ENCODE measurements around the gene MORC2.

The MORC2 gene

DNA sequence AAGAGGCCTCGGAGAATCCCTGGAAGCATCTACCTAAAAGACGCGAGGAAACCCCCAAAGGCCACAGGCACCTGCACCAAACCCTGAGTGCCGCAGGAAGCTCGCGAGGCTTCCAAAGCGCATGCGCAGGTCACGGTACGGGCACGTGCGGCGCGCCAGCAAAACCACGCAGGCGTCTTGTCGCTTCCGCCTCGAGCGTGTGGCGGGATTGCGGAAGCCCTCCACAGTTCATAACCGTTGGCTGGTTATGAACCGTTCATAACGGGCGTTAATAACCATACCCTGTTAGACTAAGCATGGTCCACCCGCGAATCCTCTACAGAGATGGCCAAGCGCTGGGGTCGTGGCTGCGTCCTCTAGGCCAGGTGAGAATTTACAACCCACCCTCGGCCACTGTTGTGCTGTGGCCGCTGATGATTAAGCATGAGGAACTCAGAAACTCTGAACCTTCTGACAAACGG lies 46.4 kb downstream of the MORC2 start:
- in situ Hi-C loops (cut with MboI; ENCODE audit: low sequenced_read_pairs): no loop called here

DNA sequence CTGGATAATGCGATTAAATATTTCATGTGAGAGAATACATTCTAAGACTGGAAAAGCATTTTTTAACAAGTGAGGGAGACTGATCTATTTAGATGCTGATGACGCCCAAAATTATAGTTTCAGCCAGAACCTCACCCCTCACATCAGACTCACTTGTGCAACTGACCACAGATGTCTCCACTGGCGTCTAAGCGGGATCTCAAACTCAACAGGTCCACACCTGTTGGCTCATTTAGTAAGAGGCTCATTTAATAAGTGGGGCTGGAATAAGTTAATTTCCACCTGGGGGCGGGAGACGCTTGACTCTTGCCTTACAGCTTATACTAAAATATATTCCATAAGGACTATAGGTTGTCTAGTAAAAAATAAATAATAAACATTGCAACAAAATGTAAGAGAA lies 47.5 kb downstream of the MORC2 start:
- in situ Hi-C loops (cut with MboI; ENCODE audit: low sequenced_read_pairs): no loop called here

DNA sequence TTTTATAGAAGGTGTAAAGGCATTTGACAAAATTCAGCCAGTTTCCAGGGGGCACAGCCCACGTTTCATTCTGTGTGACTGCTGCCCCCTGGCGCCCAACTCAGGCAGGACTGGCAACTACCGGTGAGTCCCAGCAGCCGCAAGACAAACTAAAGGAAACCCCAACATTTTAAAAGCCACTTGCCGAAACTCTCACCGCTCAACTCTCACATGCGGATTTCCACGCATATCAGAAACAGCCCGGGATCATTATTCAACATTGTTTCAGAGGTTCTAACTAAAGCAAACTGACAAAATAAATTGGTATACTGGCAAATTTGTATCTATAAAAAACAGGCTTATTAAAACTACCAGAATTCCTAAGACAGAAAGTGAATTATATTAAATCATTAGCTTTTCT lies 48.2 kb downstream of the MORC2 start:
- in situ Hi-C loops (cut with MboI; ENCODE audit: low sequenced_read_pairs): no loop called here

DNA sequence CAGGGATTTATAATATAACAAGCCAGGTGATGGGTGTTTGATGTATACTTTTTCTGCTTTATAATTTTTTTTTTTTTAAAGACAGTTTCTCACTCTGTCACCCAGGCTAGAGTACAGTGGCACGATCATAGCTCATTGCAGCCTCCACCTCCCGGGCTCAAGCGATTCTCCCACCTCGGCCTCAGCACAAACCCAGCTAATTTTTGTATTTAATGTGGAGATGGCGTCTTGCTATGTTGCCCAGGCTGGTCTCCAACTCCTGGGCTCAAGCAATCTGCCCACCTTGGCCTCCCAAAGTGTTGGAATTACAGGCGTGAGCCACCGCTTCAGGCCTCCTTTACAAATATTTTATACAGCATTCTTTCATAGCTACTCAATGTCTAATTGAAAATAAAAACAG lies 48.6 kb downstream of the MORC2 start:
- in situ Hi-C loops (cut with MboI; ENCODE audit: low sequenced_read_pairs): no loop called here

DNA sequence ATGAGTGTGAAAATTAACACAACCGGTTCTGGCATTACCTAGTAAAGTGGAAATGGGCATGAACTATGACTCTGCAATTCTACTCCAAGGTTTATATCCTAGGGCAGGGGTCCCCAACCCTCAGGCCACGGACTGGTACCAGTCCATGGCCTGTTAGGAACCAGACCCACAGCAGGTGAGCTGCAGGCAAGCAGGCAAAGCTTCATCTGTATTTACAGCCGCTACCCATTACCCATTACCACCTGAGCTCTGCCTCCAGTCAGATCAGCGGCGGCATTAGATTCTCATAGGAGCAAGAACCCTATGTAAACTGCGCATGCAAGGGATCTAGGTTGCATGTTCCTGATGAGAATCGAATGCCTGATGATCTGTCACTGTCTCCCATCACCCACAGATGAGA lies 49.8 kb downstream of the MORC2 start:
- in situ Hi-C loops (cut with MboI; ENCODE audit: low sequenced_read_pairs): no loop called here

DNA sequence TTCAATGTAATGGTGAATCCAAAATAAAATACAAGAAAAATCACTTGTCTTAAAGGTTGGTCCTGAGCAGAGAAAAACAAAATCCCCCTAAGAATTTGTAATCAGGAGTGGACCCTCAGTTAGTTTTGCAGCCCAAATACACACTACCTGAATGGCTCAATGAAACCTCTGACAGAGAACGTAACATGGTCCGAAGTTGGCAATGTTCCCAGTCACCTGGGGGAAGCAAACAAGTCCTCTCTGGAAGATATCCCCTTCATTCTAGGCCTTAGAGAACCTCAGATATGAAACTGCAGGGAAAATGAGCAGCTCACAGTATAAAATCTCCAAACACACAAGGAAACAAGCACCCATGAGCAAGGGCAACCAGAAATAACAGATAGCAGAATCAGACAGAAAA lies 58.2 kb downstream of the MORC2 start:
- in situ Hi-C loops (cut with MboI; ENCODE audit: low sequenced_read_pairs): no loop called here

DNA sequence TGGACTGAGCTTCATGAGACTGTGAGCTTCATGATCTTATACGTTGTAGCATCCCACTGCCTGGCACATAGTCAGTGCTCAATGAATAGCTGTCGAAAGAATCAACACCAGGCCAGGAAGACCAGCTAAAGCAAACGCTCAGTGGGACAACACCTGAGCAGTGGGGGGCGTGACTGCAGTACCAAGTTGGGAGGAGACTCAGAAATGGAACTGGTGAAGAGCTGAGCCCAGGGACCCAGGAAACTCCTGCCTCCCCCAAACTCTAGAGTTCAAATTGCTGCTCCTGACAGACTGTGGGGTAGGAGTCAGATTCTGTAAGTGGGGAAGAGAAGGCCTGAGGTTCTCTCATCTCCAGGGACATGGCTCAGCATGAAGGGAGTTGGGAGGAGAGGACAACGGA lies 59.3 kb downstream of the MORC2 start:
- in situ Hi-C loops (cut with MboI; ENCODE audit: low sequenced_read_pairs): no loop called here

DNA sequence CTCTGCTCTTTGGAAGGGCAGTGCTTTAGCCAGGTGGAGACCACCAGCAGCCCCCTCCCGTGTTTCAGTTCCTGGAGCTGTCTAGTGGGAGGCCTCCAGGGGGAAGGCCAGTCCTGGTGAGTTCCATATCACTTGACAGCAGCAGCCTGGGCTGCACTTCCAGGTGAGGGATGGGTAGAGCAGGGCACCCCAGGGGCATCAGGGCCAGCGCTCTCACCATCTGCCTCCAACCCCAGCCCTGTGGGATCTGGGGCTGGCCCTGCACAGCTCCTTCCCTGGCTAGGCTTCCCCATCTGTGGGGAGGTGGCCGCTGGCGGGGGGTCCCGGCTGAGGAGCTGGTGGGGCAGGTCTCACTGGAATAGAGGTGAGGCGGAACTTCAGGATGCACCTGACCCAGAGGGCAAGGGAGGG lies 60.5 kb downstream of the MORC2 start:
- in situ Hi-C loops (cut with MboI; ENCODE audit: low sequenced_read_pairs): no loop called here

DNA sequence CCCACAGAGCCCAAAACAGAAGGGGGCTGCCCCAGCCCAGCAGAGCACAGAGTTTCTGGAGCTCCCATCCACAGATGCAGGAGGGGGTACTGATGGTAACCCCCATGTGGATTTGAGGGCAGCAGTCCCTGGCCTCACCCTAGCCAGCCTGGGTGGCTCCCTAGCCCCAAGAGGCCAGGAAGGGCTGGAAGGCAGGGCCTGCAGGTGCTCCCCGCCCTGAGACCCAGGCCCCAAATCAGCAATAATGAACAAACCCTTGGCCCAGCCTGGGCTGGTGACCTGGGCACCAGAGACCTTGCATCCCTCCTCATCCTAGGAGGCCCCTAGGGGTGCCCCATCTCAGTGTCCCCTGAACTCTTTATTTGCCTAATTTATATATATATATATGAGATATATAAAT lies 61.6 kb downstream of the MORC2 start:
- in situ Hi-C loops (cut with MboI; ENCODE audit: low sequenced_read_pairs): no loop called here

DNA sequence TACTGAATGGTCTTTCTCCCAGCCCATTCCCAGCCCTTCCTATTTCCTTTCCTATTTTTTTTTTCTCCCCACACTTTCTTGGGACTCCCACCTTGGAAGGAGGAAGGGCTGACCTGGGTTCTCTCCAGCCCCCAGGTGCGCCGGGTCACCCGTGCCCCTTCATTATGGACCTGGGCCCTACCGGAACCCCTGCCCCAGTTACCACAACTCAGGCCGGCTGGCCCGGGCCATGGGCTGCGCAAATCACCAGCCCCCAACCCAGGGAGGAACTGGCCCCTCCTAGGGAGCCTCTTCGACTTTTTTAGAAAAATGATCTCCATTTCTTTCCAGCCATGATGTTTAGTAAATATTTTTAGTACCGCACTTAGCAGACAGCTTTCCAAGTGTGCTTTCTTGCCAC lies 62.2 kb downstream of the MORC2 start:
- in situ Hi-C loops (cut with MboI; ENCODE audit: low sequenced_read_pairs): no loop called here

DNA sequence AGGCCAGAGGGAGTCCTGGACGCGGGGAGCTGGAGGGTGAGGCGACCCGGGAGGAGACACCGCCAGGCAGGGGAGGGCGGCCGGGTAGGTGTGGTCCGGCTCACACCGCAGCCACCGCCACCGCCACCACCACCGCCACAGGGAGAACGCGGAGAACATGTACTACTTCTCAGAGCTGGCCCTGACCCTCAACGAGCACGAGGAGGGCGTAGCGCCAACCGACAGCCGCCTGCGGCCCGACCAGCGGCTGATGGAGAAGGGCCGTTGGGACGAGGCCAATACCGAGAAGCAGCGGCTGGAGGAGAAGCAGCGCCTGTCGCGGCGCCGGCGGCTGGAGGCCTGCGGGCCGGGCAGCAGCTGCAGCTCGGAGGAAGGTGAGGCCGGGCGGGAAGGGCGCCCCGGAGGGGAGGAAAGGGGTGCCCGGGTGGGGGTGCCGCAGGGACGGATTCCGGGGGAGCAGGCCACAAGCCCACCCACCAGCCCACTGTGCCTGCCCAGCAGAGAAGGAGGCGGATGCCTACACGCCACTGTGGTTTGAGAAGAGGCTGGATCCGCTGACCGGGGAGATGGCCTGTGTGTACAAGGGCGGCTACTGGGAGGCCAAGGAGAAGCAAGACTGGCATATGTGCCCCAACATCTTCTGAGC lies 62.8 kb downstream of the MORC2 start:
- in situ Hi-C loops (cut with MboI; ENCODE audit: low sequenced_read_pairs): no loop called here

DNA sequence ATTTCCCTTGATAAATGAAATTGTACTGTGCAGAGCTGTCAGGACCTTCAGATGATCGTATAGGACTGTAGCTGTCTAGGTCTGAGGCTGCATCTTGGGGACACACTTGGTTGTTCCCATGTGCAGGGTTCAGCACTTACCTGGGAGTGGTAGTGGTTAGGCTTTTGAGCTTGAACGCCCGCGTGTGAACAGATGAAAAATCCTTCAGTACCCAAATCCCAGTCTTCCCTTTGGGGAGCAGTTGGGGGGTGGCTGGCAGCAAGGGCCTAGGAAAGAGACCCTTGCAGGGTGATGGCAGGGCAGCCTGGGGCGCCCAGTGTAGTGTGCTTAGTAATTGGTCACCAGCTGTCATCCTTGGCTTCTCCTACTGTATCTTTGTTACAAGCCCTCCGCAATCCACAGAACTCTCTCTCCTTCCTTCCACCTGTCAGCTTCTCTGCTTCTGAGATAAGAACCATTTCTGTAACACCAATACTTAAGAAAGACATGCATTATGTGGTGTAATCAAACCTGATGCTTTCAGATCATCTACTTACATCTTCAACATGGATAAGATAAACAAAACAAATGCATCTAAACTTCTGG lies 64.6 kb downstream of the MORC2 start:
- in situ Hi-C loops (cut with MboI; ENCODE audit: low sequenced_read_pairs): no loop called here

DNA sequence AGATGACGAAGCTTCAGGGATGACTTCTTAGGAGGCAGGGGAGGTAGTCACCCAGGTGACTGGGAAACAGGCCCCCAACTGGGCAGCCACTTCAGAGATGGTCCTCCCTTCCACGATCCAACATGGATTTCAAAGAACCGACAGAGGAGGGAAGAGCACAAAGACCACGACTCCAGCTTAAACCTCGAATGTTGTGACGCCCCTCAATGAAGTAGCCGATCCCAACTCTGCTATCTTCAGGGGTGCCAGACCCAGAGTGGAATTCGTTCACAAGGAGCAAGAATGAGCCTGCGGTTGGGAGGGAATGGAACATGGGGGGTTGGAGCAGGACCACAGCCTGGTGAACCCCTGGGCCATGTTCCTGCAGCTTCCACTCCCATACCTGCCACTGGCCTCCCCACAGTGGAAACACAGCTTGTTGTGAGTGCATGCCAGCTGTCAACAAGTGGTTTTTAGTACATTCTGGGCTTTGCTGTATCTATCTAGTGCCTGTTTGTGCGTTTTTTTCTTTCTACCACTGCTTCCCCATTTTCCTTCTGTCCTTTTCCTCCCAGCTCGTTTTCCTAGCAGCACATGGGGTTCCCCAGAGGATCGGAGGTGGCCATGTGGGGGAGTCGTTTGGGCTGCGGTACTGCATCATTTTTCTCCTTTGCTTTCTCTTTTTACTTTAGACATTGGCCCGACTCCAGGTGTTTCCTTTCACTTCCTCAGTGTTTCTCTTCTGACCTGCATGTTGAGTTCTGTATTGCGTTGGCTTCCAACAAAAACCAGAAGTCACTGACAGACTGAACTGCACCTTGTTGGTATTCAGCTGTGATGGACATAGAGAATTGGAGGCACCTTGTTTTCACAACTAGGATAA lies 65.8 kb downstream of the MORC2 start:
- in situ Hi-C loops (cut with MboI; ENCODE audit: low sequenced_read_pairs): no loop called here

DNA sequence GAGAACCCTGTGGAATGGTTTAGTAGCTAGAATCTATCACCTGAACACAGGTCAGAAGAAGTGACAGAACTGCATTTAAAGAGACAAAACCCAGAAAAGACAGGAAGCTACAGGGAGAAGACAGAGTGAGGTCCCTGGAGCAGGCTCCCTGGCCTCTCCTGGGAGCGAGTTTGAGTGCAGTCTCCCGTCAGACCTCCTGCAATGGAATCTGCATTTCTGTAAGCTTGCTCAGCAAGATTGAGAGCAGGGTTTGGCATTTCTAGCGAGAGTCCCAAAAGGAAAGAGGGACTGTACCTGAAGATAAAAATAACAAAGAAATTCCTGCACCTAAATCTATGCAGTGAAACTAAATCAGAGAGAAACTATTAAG lies 74.2 kb downstream of the MORC2 start:
- in situ Hi-C loops (cut with MboI; ENCODE audit: low sequenced_read_pairs): no loop called here

DNA sequence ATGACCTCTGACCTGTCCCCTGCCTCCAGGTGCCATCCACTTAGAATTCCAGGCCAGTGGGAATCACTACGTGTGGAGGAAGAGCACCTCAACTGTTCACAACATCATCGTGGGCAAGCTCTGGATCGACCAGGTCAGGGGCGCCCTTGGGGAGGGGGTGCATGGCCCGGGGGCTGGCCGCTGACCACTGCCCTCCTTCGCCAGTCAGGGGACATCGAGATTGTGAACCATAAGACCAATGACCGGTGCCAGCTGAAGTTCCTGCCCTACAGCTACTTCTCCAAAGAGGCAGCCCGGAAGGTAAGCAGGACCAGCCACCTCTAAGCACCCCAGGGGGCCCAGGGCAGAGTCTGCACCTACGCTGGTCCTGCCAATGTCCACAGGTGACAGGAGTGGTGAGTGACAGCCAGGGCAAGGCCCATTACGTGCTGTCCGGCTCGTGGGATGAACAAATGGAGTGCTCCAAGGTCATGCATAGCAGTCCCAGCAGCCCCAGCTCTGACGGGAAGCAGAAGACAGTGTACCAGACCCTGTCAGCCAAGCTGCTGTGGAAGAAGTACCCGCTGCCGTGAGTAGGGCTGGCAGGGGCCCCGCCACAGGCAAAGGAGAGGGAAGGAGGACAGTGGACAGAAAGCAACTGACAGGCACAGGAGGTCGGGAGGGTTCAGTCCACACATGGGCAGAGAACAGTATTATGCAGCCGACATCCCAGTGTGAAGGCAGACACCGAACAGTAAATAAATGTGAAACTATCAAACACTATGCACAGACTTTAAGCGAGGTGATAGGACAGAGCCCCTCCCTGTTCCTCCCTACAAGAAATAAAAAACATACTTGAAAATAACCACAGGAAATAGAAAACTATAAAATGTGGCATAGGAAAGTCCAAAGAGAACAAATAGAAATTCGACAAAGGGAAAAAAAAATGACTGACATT lies 74.9 kb downstream of the MORC2 start:
- in situ Hi-C loops (cut with MboI; ENCODE audit: low sequenced_read_pairs): no loop called here

DNA sequence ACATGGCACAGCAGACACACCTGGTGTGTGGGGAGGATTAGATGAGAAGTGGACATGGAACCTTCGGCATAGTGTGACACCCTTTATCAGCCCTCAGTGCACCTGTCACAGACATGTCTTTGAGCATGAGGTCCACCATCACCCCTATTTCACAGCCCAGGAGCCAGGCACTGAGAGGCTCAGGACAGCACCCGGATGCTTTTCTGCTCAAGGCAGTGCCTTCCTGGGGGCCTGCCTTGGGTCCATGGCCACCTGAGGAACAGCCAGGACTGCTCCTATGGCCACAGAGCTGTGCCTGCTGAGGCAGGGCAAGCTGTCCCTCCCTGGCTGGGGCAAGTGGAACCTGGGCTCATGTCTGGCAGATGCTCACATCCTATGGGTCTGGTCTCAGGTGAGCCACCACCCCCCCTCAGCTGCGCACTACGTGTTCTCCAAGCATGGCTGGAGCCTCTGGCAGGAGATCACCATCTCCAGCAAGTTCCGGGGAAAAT lies 75.8 kb downstream of the MORC2 start:
- in situ Hi-C loops (cut with MboI; ENCODE audit: low sequenced_read_pairs): no loop called here

DNA sequence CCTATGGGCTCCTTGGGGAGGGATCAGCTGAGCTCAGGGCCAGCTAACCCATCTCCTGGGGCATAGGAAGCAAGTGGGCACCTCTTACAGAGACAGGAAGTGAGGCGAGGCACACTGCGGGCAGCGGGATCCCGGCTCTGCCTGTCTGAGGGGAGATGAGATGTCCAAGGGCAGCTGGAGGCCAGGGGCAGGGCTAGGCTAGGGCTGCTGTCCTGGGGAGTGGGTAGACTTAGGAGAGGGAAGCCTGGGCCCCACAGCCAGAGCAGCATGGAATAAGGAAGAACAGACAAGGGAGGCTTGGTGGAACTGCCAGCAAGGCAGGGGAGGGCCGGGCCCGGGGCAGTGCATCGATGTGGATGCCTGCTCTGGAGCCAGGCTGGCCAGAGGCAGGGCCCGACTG lies 76.3 kb downstream of the MORC2 start:
- in situ Hi-C loops (cut with MboI; ENCODE audit: low sequenced_read_pairs): no loop called here

DNA sequence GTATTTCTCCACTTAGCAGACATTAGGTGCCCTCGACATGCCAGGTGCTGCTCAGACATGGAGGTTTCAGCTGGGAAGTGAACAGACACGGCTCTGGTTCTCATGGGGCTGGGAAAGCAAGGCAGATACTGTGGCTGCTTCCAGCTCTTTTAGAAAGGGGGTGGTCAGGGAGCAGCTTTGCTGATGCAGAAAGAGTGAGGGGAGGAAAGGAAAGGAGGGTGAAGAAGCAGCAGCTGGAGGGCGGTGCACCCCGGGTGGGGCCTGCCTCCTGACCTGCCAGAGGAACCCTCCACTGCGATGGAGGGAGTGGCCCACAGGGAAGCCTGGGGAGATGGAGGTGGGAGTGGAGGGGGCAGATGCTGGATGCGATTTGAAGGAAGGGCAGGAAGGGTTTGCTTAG lies 76.8 kb downstream of the MORC2 start:
- in situ Hi-C loops (cut with MboI; ENCODE audit: low sequenced_read_pairs): no loop called here

DNA sequence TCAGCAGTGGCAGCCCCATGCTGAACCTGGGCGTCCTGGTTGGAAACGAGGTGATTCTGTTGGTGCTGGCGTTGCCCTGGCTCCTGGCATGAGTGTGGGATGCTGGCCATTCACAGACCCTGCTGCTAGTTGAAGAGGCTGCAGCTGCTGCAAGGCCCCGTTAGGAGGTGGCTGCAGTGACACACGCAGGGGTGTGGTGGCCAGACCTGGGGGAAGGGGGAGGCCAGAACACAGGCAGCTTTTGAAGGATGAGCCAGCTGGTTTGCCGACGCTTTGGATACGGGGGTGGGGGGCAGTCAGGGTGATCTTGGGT lies 77.2 kb downstream of the MORC2 start:
- in situ Hi-C loops (cut with MboI; ENCODE audit: low sequenced_read_pairs): no loop called here

DNA sequence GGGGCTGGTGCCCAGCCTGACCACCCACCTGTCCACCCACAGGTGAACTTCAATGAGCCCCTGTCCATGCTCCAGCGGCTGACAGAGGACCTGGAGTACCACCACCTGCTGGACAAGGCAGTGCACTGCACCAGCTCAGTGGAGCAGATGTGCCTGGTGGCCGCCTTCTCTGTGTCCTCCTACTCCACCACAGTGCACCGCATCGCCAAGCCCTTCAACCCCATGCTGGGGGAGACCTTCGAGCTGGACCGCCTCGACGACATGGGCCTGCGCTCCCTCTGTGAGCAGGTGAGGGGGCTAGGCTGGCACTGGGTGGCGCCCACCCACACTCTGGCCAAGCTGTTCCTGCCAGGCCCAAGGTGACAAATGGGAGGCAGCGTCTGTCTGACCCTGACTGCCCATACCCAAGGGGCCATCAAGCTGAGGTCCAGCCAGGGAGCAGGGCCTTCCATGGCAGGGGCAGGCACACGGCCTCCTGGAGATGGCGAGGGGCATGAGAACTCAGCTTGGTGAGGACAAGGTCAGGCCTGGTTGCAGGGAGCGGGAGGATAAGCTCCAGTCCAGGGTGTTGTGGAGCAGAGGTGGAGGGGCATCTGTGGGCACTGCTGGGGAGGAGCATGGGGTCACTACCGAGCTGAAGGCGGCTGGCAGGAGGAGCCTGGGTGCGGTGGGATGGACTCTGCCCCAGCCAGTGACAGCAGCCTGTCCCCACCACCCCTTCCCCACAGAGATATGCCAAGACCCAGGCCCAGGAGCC lies 77.7 kb downstream of the MORC2 start:
- in situ Hi-C loops (cut with MboI; ENCODE audit: low sequenced_read_pairs): no loop called here

All from HL-60/S4 (cell line).